Measurements from ENCODE around the gene SNX19.

Gene SNX19

DNA sequence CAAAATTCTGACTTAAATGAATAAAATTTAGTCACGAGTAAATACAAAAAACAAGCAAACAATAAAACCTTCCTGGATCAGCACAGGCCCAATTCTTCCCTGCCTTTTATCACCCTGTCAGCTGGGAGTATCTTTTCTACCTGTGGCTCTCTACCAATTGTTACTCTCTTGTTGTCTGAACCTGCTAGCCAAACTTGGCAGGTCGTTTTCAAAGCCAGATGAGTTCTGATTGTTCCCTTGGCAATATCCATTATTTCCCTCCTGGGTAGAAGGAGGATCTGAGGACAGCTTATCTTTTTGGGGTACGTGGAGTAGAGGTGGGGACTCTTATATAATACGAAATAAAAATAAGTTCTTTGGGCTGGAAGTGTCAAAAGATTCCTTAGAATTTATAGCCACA, 40.2 kb downstream of the SNX19 start:
- H4K20me1 ChIP-seq (ENCODE audit: insufficient read depth): no peaks in the 10 kb centered on the region
- no peaks in the 10 kb centered on the region for H3K27me3 ChIP-seq (ENCODE audit: insufficient read depth, low read depth)
- no peak overlapping the region for H3K4me2 ChIP-seq
- H3K4me3 ChIP-seq (IDR thresholded peaks at IDR 0.05; ENCODE audit: insufficient read depth, low read depth, low read length): no peak overlapping the region
- H3K9ac ChIP-seq: no peak overlapping the region
- no peaks in the 10 kb centered on the region for H3K4me1 ChIP-seq (ENCODE audit: low read depth, poor library complexity, severe bottlenecking)
- H3K27ac ChIP-seq: no peak overlapping the region
- no peak overlapping the region for H2AFZ ChIP-seq (ENCODE audit: low read depth)
- H3K79me2 ChIP-seq (ENCODE audit: insufficient read depth, low read depth): no peaks in the 10 kb centered on the region
- H3K36me3 ChIP-seq (ENCODE audit: insufficient read depth): no peaks in the 10 kb centered on the region
- TF ChIP-seq, protein P1, sequence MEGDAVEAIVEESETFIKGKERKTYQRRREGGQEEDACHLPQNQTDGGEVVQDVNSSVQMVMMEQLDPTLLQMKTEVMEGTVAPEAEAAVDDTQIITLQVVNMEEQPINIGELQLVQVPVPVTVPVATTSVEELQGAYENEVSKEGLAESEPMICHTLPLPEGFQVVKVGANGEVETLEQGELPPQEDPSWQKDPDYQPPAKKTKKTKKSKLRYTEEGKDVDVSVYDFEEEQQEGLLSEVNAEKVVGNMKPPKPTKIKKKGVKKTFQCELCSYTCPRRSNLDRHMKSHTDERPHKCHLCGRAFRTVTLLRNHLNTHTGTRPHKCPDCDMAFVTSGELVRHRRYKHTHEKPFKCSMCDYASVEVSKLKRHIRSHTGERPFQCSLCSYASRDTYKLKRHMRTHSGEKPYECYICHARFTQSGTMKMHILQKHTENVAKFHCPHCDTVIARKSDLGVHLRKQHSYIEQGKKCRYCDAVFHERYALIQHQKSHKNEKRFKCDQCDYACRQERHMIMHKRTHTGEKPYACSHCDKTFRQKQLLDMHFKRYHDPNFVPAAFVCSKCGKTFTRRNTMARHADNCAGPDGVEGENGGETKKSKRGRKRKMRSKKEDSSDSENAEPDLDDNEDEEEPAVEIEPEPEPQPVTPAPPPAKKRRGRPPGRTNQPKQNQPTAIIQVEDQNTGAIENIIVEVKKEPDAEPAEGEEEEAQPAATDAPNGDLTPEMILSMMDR (conservative IDR thresholded peaks at IDR 0.05; ENCODE audit: low read depth, low read length): no peak

DNA sequence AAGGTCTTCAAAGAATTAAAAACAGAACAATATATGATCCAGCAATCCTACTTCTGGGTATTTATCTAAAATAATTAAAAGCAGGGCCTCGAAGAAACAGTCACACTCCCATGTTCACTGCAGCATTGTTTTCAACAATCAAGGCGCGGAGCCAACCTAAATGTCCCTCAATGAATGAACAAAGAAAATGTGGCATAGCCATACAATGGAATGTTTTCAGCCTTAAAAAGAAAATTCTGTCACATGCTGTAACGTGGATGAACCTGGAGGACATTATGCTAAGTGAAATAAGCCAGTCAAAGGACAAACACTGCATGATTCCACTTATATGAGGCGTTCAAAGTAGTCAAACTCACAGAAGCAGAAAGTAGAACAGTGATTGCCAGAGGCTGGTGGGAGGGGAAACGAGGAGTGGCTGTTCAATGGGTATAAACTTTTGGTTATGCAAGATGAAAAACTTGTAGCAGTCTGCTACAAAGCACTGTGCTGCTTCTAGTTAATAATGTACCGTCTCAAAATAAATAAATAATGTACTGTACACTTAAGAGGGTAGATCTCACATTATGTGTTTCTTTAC, 41.2 kb downstream of the SNX19 start:
- no peak overlapping the region for H3K4me2 ChIP-seq
- no peaks in the 10 kb centered on the region for H3K4me1 ChIP-seq (ENCODE audit: low read depth, poor library complexity, severe bottlenecking)
- no peaks in the 10 kb centered on the region for H3K79me2 ChIP-seq (ENCODE audit: insufficient read depth, low read depth)
- H3K9ac ChIP-seq: no peak overlapping the region
- no peaks in the 10 kb centered on the region for H3K36me3 ChIP-seq (ENCODE audit: insufficient read depth)
- TF ChIP-seq, protein P1 (conservative IDR thresholded peaks at IDR 0.05; ENCODE audit: low read depth, low read length): no peak
- no peak overlapping the region for H2AFZ ChIP-seq (ENCODE audit: low read depth)
- H4K20me1 ChIP-seq (ENCODE audit: insufficient read depth): no peaks in the 10 kb centered on the region
- no peak overlapping the region for H3K27ac ChIP-seq
- no peak overlapping the region for H3K4me3 ChIP-seq (IDR thresholded peaks at IDR 0.05; ENCODE audit: insufficient read depth, low read depth, low read length)
- no peaks in the 10 kb centered on the region for H3K27me3 ChIP-seq (ENCODE audit: insufficient read depth, low read depth)

DNA sequence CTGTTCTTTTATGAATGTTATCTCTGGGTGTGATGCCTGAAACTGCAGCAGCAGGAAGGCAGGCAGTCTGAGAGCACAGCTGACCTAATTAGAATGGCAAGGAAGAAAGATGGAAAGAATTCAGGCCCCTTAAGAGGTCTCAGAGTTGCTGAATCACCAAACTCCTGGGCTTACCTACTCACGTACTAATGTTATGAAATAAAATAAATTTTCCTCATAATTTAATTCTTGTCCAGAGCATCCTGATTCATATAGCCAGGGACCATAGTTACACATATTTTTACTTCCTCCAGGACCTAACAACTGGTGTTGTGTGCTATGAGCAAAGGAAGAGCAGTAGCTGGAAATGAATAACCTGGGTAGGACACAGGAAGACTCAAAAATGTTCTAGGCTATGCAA, 41.9 kb downstream of the SNX19 start:
- H3K27ac ChIP-seq: no peak overlapping the region
- H3K9ac ChIP-seq: no peak overlapping the region
- H2AFZ ChIP-seq (ENCODE audit: low read depth): no peak overlapping the region
- H3K27me3 ChIP-seq (ENCODE audit: insufficient read depth, low read depth): no peaks in the 10 kb centered on the region
- H3K4me1 ChIP-seq (ENCODE audit: low read depth, poor library complexity, severe bottlenecking): no peaks in the 10 kb centered on the region
- no peaks in the 10 kb centered on the region for H3K36me3 ChIP-seq (ENCODE audit: insufficient read depth)
- TF ChIP-seq, protein P1 (conservative IDR thresholded peaks at IDR 0.05; ENCODE audit: low read depth, low read length): no peak
- no peak overlapping the region for H3K4me3 ChIP-seq (IDR thresholded peaks at IDR 0.05; ENCODE audit: insufficient read depth, low read depth, low read length)
- no peak overlapping the region for H3K4me2 ChIP-seq
- H3K79me2 ChIP-seq (ENCODE audit: insufficient read depth, low read depth): no peaks in the 10 kb centered on the region
- H4K20me1 ChIP-seq (ENCODE audit: insufficient read depth): no peaks in the 10 kb centered on the region

DNA sequence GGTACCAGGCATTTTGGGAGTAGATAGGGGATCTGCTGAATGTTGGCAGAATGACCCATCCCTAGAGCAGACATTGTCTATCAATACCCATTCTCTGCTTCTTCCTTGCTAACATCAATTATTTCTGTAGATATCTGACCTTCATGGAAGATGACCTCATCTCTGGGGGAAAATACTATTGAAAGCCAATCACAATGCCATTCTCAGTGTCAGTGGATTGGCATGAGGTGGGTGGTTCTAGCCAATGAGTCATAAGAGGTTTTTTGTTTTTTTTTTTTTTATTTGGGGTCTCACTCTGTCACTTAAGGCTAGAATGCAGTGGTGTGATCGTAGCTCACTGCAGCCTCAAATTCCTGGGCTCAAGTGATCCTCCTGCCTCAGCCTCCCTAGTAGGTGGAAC, 42.5 kb downstream of the SNX19 start:
- no peaks in the 10 kb centered on the region for H3K79me2 ChIP-seq (ENCODE audit: insufficient read depth, low read depth)
- no peak overlapping the region for H2AFZ ChIP-seq (ENCODE audit: low read depth)
- H3K27ac ChIP-seq: no peak overlapping the region
- H3K4me3 ChIP-seq (IDR thresholded peaks at IDR 0.05; ENCODE audit: insufficient read depth, low read depth, low read length): no peak overlapping the region
- H3K4me1 ChIP-seq (ENCODE audit: low read depth, poor library complexity, severe bottlenecking): no peaks in the 10 kb centered on the region
- no peak overlapping the region for H3K9ac ChIP-seq
- no peaks in the 10 kb centered on the region for H3K36me3 ChIP-seq (ENCODE audit: insufficient read depth)
- no peaks in the 10 kb centered on the region for H4K20me1 ChIP-seq (ENCODE audit: insufficient read depth)
- H3K27me3 ChIP-seq (ENCODE audit: insufficient read depth, low read depth): no peaks in the 10 kb centered on the region
- H3K4me2 ChIP-seq: no peak overlapping the region
- TF ChIP-seq, protein P1 (conservative IDR thresholded peaks at IDR 0.05; ENCODE audit: low read depth, low read length): no peak

Data from KMS-11 (cell line).